ENCODE measurements around the gene BANF1.

- TF ChIP-seq FOXA3 (CRISPR knock-in tag; IDR thresholded peaks at IDR 0.05) = peak; percentile 56
- peak; percentile 34; the same call in 1 of the 2 replicates for TF ChIP-seq NRL (CRISPR knock-in tag; IDR thresholded peaks at IDR 0.05; ENCODE audit: borderline replicate concordance)
Measured at GRCh38 chr11:66001942-66002647, at the start of gene BANF1, which contains the start of gene EIF1AD.

All from HepG2 (cell line).